GM21381 (cell line): Measurements from ENCODE around the gene MAEL.
"Not testable (repeated sequence)": the region's sequence is repeated elsewhere in the genome, so short reads cannot be mapped to it uniquely, and the experiment has no call there.

ENCODE experiments used
- ATAC-seq: cut with Tn5 transposase; IDR thresholded peaks from one replicate; pipeline ENCODE4 v1.9.1; 2021; ENCODE audit warnings: mild to moderate bottlenecking, moderate library complexity; ENCODE audit not compliant: unreplicated experiment

The MAEL gene

GRCh38 chr1:166977951-166978350 lies 11.1 kb upstream of the MAEL start:
- no peak for ATAC-seq

GRCh38 chr1:166978821-166979220 lies 10.3 kb upstream of the MAEL start:
- ATAC-seq: no peak

- ATAC-seq: no peak
These were observed 8.7 kb upstream of the MAEL start for GRCh38 chr1:166980383-166980782.

GRCh38 chr1:166980818-166981217 lies 8.3 kb upstream of the MAEL start:
- ATAC-seq: no peak

- ATAC-seq: no peak
These were observed 7.5 kb upstream of the MAEL start for GRCh38 chr1:166981589-166981988.

DNA sequence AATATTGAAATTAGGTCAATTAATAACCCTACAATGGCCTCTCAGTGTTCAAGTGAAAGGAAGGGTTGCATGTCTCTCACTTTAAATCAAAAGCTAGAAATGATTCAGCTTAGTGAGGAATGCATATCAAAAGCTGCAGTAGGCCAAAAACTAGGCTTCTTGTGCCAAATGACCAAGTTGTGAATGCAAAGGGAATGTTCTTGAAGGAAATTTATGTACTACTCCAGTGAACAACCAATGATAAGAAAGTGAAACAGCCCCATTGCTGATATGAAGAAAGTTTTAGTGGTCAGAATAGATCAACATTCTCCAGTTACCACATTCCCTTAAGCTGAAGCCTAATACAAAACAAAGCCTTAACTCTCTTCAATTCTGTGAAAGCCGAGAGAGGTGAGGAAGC lies 10.0 kb downstream of the MAEL start:
- ATAC-seq: no peak

DNA sequence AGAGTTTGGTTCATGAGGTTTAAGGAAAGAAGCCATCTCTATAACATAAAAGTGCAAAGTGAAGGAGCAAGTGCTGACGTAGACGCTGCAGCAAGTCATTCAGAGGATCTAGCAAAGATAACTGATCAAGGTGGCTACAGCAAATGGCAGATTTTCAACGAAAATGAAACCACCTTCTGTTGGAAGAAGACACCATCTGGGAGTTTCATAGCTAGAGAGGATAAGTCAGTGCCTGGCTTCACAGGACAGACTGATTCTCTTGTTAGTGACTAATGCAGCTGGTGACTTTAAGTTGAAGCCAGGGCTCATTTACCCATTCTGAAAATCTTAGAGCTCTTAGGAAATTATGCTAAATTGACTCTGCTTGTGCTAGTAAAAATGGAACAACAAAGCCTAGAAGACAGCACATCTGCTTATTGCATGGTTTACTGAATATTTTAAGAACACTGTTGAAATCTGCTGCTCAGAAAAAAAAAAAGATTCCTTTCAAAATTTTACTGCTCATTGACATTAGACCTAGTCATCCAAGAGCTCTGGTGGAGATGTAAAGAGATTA lies 10.5 kb downstream of the MAEL start:
- ATAC-seq: no peak

DNA sequence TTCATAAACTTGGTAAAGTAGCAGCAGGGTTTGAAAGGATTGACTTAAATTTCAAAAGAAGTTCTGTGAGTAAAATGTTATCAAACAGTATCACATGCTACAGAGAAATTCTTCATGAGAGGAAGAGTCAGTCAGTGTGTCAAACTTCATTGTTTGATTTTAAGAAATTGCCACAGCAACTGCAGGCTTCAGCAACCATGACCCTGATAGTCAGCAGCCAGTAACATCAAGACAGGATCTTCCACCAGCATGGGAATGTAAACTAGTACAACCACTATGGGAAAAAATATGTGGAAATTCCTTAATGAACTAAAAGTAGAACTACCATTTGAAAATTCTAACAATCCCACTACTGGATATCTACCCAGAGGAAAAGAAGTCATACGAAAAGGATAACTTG lies 11.5 kb downstream of the MAEL start:
- no peak for ATAC-seq

- ATAC-seq: no peak
These were observed 13.3 kb downstream of the MAEL start for GRCh38 chr1:167002354-167002753.

DNA sequence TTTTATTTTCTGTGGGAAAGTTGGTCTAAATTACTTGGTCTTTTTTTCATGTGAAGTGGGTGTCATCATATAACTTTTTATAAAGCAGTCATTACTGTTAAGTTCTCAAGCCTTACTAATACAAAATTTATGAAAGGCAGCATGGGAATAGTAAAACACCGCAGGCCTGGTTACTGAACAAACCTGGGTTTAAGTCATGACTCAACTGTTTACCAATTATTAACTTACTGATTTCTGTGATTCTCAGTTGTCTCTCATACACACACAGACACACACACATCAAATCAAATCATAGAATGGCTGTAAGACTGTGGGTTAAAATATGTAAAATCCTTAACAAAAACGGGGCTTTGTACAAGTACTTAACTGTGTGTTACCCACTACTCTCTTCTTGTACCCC lies 14.6 kb downstream of the MAEL start:
- no peak for ATAC-seq

- no peak for ATAC-seq
These were observed 22.6 kb downstream of the MAEL start for GRCh38 chr1:167011560-167012191.

GRCh38 chr1:167012570-167012969 lies 23.5 kb downstream of the MAEL start:
- ATAC-seq: no peak

- ATAC-seq: no peak
These were observed 24.2 kb downstream of the MAEL start for GRCh38 chr1:167013108-167013929.

- ATAC-seq: no peak
These were observed 27.1 kb downstream of the MAEL start for GRCh38 chr1:167016100-167016750.

- ATAC-seq: no peak
These were observed 33.3 kb downstream of the MAEL start for GRCh38 chr1:167022384-167022783.

GRCh38 chr1:167029553-167029952 lies 40.5 kb downstream of the MAEL start:
- ATAC-seq: not testable (repeated sequence)

DNA sequence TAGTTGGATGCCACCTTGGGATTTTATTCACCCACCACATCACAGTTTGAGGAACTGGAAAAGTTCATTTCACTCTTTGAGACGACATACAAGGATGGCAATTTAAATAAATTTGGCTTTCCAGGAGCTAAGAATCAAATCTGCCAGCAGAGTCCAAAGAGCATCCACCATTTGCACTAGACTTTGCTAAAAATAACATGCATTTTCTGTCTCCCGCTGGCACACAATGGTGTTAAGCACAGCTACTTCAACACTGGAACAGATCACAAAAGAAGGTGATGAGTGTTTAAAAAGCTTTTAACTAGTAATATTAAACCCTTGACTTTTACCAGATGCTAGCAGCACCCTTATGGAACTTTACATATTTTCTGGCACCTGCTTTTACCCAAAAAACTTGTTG lies 44.6 kb downstream of the MAEL start:
- ATAC-seq: no peak

DNA sequence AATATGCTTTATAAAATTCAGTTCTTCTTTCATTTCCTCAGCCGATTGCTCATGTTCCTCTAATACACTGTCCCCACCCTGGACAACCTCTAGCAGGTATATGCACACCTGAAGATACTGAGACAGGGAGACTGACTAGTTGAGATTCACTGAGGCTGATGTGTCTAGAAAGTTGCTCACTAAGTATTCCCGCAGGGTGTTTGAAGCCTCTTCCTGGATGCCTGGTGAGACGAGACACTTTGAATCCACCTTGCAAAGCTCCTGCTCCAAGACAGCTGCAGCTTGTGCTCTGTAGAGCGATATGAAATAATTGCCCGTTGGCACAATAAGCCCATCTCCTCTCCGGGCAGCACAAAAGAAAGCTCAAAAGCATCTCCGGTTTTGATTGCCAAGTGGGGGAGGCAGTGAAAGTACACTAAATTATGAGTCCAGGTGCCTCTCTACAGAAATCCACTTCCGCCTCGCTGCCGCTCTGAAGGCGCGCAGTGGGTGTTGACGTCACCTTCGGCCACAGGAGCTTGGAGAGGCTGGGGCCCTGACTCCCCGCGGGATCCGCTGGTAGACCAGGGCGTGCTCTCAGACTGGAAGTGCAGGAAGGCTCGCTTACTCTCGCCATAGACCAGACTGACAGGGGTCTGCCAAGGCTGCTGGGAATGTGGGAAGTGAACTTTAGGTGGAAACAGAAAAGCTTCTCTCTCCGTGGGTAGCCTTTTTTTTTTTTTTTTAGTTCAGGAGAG lies 54.8 kb downstream of the MAEL start:
- peak; percentile 100 for ATAC-seq

DNA sequence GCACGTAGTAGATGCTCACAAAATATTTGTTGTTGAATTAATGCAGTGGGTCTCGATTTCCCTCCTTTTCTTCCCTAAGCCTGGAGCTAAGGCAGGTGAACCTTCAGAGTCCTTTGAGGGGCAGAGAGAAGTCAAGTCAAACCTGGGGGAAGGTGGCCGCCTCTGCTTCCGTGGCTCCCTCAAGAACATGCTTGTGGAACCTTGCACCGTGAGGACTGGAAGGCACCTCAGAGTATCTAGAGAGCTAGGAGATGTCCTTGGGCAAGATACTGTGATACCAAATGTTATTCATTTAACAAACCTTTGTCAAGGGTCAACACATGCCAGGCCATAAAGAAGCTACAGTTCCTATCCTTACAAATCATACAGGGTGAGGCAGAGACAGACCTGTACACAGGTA lies 62.8 kb downstream of the MAEL start:
- no peak for ATAC-seq

GRCh38 chr1:167052389-167052788 lies 63.3 kb downstream of the MAEL start:
- ATAC-seq: no peak

DNA sequence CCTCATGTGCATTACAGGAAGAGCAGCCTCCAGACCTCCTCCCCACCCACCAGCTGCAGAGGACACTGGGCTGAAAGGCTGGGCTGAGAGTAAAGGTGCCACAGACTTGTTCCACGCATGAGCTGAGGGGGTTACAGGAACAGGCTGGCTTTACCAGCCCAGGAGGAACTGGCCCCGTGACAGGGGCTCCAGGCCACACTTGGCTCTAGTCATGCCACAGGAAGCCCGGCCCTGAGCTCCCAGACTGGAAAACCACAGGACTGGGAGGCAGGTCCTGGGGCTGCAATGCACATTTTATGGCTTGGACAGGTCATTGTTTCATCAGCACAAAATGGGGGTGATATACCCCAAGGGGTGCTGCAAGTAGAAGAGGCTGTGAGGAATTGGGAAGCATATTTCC lies 65.5 kb downstream of the MAEL start:
- no peak for ATAC-seq
